Colonic mucosa (tissue), 4 donors: ENCODE results near the gene AP3S2. TPM values are rescaled to one million over a fixed set of nuclear protein-coding genes. Genes with fewer than 3 reads are reported as not detected.
A peak's percentile ranks its signal among the peaks of the same experiment; 100 is the strongest.

Experiments
- DNase-seq: peaks from one replicate; pipeline ENCODE4 v3.0.0-alpha.2; 2020
- H3K27ac ChIP-seq: fragments of 200-600 bp; one replicate; pipeline ENCODE4 v1.8.0; 2021
- H3K27me3 ChIP-seq: fragments of 200-600 bp; one replicate; pipeline ENCODE4 v1.8.0; 2021
- H3K36me3 ChIP-seq: fragments of 200-600 bp; one replicate; pipeline ENCODE4 v1.8.0; 2021
- H3K4me1 ChIP-seq: fragments of 200-600 bp; one replicate; pipeline ENCODE4 v1.8.0; 2021; ENCODE audit warnings: mild to moderate bottlenecking
- H3K4me3 ChIP-seq: fragments of 200-600 bp; one replicate; pipeline ENCODE4 v1.8.0; 2021
- H3K9ac ChIP-seq, 2 donors: one replicate each; pipeline ENCODE4 v1.7.0; 2013; ENCODE audit warnings: control low read depth in 2 of 2, low read depth in 2 of 2, low read length in 2 of 2
- H3K9me3 ChIP-seq: fragments of 200-600 bp; one replicate; pipeline ENCODE4 v1.8.0; 2021
- CTCF ChIP-seq: fragments of 200-600 bp; IDR thresholded peaks from one replicate; pipeline ENCODE4 v1.8.0; 2022; ENCODE audit warnings: antibody characterized with exemption, mild to moderate bottlenecking
- intact Hi-C: fragments of 100-400 bp; cut with DNase I; formaldehyde crosslinking; loops from one replicate; pipeline ENCODE4 v1.14.1; 2022
- total RNA-seq, 2 donors: library from RNA; stranded (reverse); fragmentation: NEBNext Ultra II Directional in 1 of 2; extraction: Animal tissue kit (Norgen Biotek cat#: 25700) in 1 of 2; gene quantifications; one replicate each; pipeline ENCODE4 v1.2.1, GENCODE V29; 2021
- donor health status: healthy.
- donor health status: DM: no; HTN: no; CAD: no.
- donor health status: DM: no; HTN: no; CAD: no.

Gene AP3S2
- total RNA-seq, 2 donors from 2014 or later: 44.5 to 48.6 TPM

- Histone ChIP-seq H3K27ac (no peak overlapping the region), H3K9ac (no peak overlapping the region), H3K9me3 (no peaks in the 10 kb centered on the region), H3K27me3 (no peaks in the 10 kb centered on the region), H3K36me3 (no peaks in the 10 kb centered on the region), H3K4me1 (no peaks in the 10 kb centered on the region), H3K4me3 (no peak overlapping the region)
- DNase-seq: no peak
- intact Hi-C loops: no loop called here
- TF ChIP-seq CTCF: no peak
These were observed 22.9 kb upstream of the AP3S2 start for GRCh38 chr15:89916660-89917059.

- peak; percentile 71 for DNase-seq
- Histone ChIP-seq H3K9ac (peak within 1 kb of the TSS; percentile 76 to 88), H3K4me1 (no peaks in the 10 kb centered on the region), H3K4me3 (peak within 1 kb of the TSS; percentile 80), H3K27me3 (no peaks in the 10 kb centered on the region), H3K27ac (peak within 1 kb of the TSS; percentile 95), H3K36me3 (no peaks in the 10 kb centered on the region), H3K9me3 (no peaks in the 10 kb centered on the region)
- TF ChIP-seq CTCF: no peak
- intact Hi-C loops: loop anchor here (5.0 kb wide), 1 partner anchor 44 kb away; no protein-coding TSS in a partner anchor
These were observed 19.0 kb upstream of the AP3S2 start, which contains the start of gene ARPIN for GRCh38 chr15:89912674-89913396. ARPIN (minus strand) TSS chr15:89912952; CDS start chr15:89912835, 117 bp downstream.

DNA sequence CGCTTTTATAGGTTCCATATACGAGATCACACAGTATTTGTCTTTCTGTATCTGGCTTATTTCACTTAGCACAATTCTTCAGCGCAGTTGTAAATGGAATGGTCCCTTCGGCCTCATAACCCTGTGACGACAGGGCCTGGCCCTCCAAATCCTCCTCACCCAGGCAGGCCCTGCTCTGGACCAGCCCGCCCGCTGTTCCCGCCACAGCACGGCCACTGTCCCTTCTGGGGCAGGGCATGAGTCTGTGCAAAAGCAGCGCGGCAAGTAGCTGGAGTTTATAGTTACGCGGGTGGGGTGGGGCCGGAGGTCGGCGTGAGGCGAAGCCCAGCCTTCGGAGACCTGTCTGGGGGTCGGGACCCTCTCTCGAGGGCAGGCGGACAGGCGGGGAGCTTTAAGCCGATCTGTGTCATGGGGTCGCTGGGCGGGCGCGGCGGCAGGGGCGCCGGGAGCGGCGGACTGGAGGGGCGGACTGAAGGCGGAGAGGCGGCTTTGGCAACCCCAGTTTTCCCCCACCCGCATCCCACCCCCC is 18.4 kb upstream of the AP3S2 start:
- H3K9me3 ChIP-seq: no peaks in the 10 kb centered on the region
- DNase-seq: peak; percentile 79
- intact Hi-C loops: loop anchor here (5.0 kb wide), 1 partner anchor 45 kb away; no protein-coding TSS in a partner anchor

DNA sequence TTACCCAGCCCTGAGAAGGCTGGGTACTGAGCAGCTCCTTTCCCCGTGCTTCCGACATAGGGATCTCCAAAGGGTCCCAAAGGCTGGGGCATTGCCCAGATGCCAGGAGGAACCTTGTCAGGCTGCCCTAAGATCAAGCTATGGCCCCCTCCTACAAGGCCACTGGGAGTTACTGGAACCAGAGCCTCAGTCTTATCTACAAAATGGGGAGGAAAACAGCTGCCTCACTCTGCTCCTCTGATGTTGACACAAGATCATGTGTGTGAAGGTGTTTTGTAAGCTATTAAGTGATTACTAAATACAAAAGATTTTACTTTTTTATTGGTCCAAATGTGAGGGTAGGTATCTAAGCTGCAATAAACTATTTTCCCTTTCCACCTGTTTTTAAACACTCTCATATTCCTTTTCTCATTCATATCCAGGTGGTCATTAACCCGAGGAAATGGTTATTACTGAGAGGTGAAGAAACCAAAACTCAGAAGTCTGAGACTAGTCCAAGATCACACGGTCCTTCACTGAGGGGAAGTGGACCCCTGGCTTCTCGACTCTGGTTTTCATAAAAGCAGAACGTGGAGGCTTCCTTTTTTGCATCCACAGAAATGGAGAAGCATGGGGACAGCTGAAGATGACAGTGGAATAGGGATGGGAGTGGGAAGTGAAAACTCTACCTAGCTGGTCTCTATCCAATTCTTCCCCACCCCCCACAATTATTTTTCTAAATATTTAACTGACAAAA is 17.3 kb upstream of the AP3S2 start:
- peak overlapping the region in 1 of 2 donors; percentile 76 for H3K9ac ChIP-seq
- H3K27ac ChIP-seq: no peak overlapping the region
- DNase-seq: no peak
- no peaks in the 10 kb centered on the region for H3K9me3 ChIP-seq
- intact Hi-C loops: loop anchor here (5.0 kb wide), 1 partner anchor 46 kb away; no protein-coding TSS in a partner anchor
- H3K4me1 ChIP-seq: no peaks in the 10 kb centered on the region
- no peak overlapping the region for H3K4me3 ChIP-seq
- no peak for TF ChIP-seq CTCF
- no peaks in the 10 kb centered on the region for H3K27me3 ChIP-seq
- H3K36me3 ChIP-seq: no peaks in the 10 kb centered on the region

More for the DNA sequence above, 18.4 kb upstream of the AP3S2 start:
- no peak for TF ChIP-seq CTCF
- no peaks in the 10 kb centered on the region for H3K36me3 ChIP-seq
- H3K27ac ChIP-seq: peak overlapping the region; percentile 95
- peak overlapping the region; percentile 80 for H3K4me3 ChIP-seq
- H3K4me1 ChIP-seq: no peaks in the 10 kb centered on the region
- H3K9ac ChIP-seq: peak overlapping the region; percentile 76
- no peaks in the 10 kb centered on the region for H3K27me3 ChIP-seq

GRCh38 chr15:89909611-89910010 is 15.8 kb upstream of the AP3S2 start:
- Histone ChIP-seq H3K27ac (no peak overlapping the region), H3K4me3 (no peak overlapping the region), H3K4me1 (no peaks in the 10 kb centered on the region), H3K9me3 (no peaks in the 10 kb centered on the region), H3K36me3 (no peaks in the 10 kb centered on the region), H3K9ac (no peak overlapping the region), H3K27me3 (no peaks in the 10 kb centered on the region)
- TF ChIP-seq CTCF: no peak
- intact Hi-C loops: loop anchor here (5.0 kb wide), 1 partner anchor 48 kb away; no protein-coding TSS in a partner anchor
- DNase-seq: no peak
